CD4-positive, alpha-beta T cell treated with Interleukin-12 subunit alpha and Interleukin-12 subunit beta, for 1 hour (primary cell): ENCODE data around the gene SNX14.
"Not testable (repeated sequence)": the region's sequence is repeated elsewhere in the genome, so short reads cannot be mapped to it uniquely, and the experiment has no call there.

Experiments
- DNase-seq: peaks from one replicate; pipeline ENCODE4 v3.0.0-alpha.2; 2020

SNX14 gene

GRCh38 chr6:85585741-85586140 lies 7.9 kb downstream of the SNX14 start:
- DNase-seq, result no peak

DNA sequence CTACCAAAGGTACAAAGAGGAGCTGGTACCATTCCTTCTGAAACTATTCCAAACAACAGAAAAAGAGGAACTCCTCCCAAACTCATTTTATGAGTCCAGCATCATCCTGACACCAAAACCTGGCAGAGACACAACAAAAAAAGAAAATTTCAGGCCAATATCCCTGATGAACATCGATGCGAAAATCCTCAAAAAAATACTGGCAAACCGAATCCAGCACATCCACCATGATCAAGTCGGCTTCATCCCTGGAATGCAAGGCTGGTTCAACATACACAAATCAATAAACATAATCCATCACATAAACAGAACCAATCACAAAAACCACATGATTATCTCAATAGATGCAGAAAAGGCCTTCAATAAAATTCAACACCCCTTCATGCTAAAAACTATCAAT lies 10.8 kb downstream of the SNX14 start:
- not testable (repeated sequence) for DNase-seq

GRCh38 chr6:85581572-85581971 lies 12.1 kb downstream of the SNX14 start:
- DNase-seq, result no peak

DNA sequence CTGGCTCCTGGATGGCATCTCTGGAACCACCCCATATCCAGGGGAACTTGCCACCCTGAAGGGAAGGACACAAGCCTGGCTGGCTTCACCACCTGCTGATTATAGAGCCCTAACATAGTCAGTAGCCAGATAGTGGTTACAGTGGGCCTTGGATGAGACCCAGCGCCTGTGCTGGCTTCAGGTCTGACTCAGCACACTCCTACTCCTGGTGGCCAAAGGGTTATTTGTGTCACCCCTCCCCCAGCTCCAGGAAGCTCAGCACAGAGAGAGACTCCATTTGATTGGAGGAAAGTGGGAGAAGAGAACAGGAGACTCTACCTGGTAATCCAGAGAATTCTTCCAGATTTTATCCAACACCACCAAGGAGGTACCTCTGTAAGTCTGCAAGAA lies 12.8 kb downstream of the SNX14 start:
- no peak for DNase-seq

- no peak for DNase-seq
Observed at GRCh38 chr6:85580118-85580877, 13.4 kb downstream of the SNX14 start.

DNA sequence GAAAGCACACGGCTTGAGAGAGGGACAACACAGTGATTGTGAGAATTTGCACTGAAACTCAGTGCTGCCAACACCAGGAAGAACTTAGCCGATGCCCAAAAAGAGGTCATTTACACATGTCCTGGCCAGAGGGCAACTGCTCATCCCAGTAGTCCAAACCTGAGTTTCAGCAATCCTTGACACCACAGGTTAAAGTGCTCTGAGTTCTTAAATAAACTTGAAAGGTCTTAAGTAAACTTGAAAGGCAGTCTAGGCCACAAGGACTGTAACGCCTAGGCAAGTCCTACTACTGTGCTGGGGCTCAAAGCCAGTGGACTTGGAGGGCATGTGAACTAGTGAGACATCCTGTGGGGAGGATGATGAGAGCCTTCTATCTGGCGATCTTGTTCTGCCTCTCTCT lies 14.1 kb downstream of the SNX14 start:
- no peak for DNase-seq

DNA sequence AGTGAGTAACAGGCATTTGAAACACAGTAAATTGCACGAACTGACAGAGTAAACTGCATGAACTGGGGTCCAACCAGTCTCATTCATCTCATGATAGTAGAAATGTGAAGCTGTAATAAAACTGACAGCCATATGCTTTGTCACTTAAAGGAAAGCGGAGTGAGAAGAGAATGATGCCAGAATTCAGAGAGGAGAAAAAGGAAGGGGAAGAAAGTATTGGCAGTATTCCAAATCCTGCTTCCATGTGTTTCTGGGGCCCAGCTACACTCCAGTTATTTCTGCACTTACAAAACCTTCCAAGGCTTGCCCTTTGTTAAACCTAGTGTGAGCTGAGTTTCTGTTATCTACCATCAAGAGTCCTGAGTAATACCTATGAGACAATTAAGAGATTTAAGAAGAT lies 17.2 kb downstream of the SNX14 start:
- DNase-seq, result no peak

DNA sequence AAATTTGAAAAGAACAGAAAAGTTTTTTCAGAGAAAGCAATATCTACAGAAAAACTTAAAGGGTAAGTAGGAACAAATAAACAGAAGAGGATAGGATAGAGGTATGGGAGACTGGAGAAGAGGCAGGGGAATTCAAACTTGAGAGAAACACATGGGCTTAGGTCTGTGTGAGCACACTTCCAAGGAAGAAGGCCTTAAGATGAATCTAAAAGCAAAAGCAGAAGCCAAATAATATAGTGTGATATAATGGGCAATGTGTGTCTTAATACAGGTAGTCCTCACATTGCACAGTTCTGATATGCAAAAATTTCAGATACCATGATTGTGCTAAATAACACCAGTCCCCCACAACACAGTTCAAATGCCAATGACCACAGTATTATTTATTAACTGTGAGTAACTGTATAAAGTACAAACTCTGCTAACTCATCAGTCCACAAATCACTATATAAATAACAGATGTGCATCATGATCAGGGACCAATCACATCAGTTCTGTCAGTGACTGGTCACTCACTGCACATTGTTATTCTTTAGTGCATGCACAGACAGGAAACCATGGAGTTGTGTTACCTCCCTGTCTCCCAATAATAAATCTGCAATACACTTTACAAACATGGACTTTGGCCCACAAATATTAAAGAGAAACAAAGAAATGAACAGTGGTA lies 18.6 kb downstream of the SNX14 start:
- DNase-seq, result no peak

GRCh38 chr6:85569323-85569722 lies 24.3 kb downstream of the SNX14 start:
- DNase-seq, result no peak

- DNase-seq, result no peak
Observed at GRCh38 chr6:85568411-85568810, 25.2 kb downstream of the SNX14 start.

DNA sequence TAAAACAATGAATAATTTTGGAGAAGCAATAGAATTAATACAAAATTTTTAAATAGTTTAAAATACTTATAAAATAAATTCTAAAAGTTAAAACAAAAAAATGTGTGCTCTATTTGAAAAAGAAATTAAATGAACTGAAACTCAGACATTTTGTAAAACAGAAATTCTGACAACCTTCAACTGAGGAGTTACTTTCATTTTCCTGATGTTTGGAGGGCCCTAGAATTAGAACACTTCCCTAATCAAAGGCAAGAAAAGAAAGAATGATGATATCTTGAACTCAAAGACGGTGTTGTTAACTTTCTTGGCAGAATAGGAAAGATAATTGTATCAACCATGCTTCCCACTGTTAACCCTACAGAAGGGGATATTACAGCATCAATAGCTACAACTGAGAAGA lies 27.9 kb downstream of the SNX14 start:
- no peak for DNase-seq

- not testable (repeated sequence) for DNase-seq
Observed at GRCh38 chr6:85564223-85564622, 29.4 kb downstream of the SNX14 start.

- DNase-seq, result no peak
Observed at GRCh38 chr6:85561750-85562357, 31.8 kb downstream of the SNX14 start.

- no peak for DNase-seq
Observed at GRCh38 chr6:85556992-85557668, 36.5 kb downstream of the SNX14 start.

DNA sequence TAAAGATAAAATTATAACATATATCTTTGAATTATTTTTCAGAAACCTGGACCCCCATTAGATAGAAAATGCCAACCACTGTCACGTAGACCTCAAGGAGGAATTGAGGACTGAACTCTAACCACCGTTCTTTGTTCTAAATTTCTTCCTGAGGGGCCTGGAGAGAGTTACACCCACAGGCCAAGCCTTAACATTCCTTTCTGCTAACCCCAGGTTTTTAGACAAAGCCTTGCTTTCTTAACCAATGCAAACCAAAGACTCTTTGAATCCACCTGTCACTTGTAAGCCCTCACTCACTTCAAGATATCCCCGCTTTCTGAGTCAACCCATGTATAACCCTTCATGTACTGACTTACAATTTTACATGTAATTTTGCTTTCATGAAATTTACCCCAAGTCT lies 41.0 kb downstream of the SNX14 start:
- DNase-seq, result no peak

- DNase-seq, result peak; percentile 10
Observed at GRCh38 chr6:85551264-85551663, 42.4 kb downstream of the SNX14 start.

DNA sequence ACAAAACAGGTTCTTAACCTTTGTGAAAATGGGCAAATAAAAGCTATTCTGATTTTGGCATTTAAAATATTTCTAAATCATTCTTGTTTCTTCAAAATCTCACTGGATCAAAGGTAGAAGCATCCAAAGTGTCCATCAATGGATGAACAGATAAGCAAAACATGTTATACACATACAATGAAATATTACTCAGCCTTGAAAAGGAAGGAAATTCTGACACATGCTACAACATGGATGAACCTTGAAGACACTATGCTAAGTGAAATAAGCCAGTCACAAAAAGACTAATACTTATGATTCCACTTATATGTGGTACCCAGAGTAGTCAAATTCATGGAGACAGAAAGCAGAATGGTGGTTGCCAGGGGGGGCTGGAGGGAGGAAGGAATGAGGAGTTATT lies 45.9 kb downstream of the SNX14 start:
- DNase-seq, result no peak

GRCh38 chr6:85544776-85545175 lies 48.9 kb downstream of the SNX14 start:
- no peak for DNase-seq

DNA sequence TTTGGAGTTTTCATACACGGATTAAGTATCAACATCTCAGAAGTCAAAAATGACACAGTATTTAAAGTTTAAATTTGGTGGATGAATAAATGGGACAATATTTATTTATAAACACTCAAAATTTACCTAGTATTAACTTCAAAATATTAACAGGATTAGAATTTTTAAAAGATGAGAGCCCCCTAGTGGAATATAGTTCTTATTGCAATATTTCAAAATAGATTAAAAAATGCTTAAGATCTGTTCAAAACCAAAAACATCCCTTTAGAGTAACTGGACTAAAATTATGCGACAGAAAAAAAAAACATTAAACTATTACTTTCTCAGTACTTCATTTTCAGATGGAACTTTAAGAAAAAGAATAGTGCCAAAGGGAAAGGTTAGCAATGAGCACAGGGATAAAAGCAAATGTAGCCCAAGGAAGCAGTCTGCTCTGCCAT lies 56.6 kb downstream of the SNX14 start:
- peak; percentile 2 for DNase-seq

- not testable (repeated sequence) for DNase-seq
Observed at GRCh38 chr6:85524281-85524680, 69.4 kb downstream of the SNX14 start.

DNA sequence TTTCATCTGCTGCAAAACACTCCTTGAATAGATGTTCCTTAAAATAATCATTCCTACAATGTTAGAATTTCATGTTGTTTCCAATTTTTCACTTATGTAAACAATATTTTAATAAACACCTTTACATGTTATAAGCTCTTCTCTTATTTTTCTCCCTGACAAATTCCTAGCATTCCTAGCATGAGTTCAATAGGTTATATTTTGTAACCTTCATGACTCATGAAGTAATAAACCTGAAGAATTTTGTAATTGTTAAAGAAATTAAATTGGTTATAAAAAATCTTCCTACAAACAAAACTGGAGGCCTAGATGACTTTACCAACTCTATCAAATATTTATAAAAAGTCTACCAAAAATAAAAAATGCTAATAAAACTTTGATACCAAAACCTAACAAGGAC lies 77.5 kb downstream of the SNX14 start:
- DNase-seq, result no peak

GRCh38 chr6:85506441-85507093 lies 87.1 kb downstream of the SNX14 start:
- DNase-seq, result no peak
